GM18519 (cell line): ENCODE data around the gene VAV1.
"Not testable (repeated sequence)": the region's sequence is repeated elsewhere in the genome, so short reads cannot be mapped to it uniquely, and the experiment has no call there.

Source experiments
- ATAC-seq: cut with Tn5 transposase; IDR thresholded peaks from one replicate; pipeline ENCODE4 v1.9.1; 2021; ENCODE audit warnings: mild to moderate bottlenecking, moderate library complexity; ENCODE audit not compliant: unreplicated experiment, low FRiP score

Gene VAV1

GRCh38 chr19:6754136-6754535 is 18.4 kb upstream of the VAV1 start:
- no peak for ATAC-seq

GRCh38 chr19:6754653-6755463 is 17.6 kb upstream of the VAV1 start:
- no peak for ATAC-seq

- ATAC-seq = no peak
These were observed 11.9 kb upstream of the VAV1 start for GRCh38 chr19:6760606-6761005.

GRCh38 chr19:6761053-6761676 is 11.3 kb upstream of the VAV1 start:
- ATAC-seq = no peak

GRCh38 chr19:6762253-6762797 is 10.2 kb upstream of the VAV1 start:
- ATAC-seq = not testable (repeated sequence)

- ATAC-seq = no peak
These were observed 6.7 kb upstream of the VAV1 start for GRCh38 chr19:6765738-6766356.

- ATAC-seq = no peak
These were observed 6.0 kb upstream of the VAV1 start for GRCh38 chr19:6766357-6767080.

GRCh38 chr19:6767081-6767356 is 5.5 kb upstream of the VAV1 start:
- no peak for ATAC-seq

GRCh38 chr19:6767357-6768235 is 4.9 kb upstream of the VAV1 start, which contains the start of gene SH2D3A:
Gene SH2D3A, minus strand, starts transcription at chr19:6767435. Its CDS starts 3,687 bp downstream, at chr19:6763748.
- ATAC-seq = peak; percentile 53

GRCh38 chr19:6768236-6768785 is 4.2 kb upstream of the VAV1 start:
- ATAC-seq = no peak

- ATAC-seq = no peak
These were observed 3.4 kb upstream of the VAV1 start for GRCh38 chr19:6769006-6769619.

GRCh38 chr19:6771648-6772027 is 870 bp upstream of the VAV1 start:
- ATAC-seq = not testable (repeated sequence)

GRCh38 chr19:6772866-6773322 is 386 bp downstream of the VAV1 start:
- no peak for ATAC-seq

- no peak for ATAC-seq
These were observed 919 bp downstream of the VAV1 start for GRCh38 chr19:6773323-6773931.

GRCh38 chr19:6774821-6775707 is 2.6 kb downstream of the VAV1 start:
- ATAC-seq = no peak

- ATAC-seq = not testable (repeated sequence)
These were observed 3.5 kb downstream of the VAV1 start for GRCh38 chr19:6776045-6776444.

GRCh38 chr19:6776999-6777398 is 4.5 kb downstream of the VAV1 start:
- ATAC-seq = no peak

GRCh38 chr19:6777434-6777833 is 4.9 kb downstream of the VAV1 start:
- no peak for ATAC-seq
